HepG2 (cell line): ENCODE measurements around the gene MIDN. TPM values are rescaled to one million over a fixed set of nuclear protein-coding genes. Genes with fewer than 3 reads are reported as not detected.

ENCODE experiments used
- ATAC-seq: fragments of 200-7000 bp; cut with Tn5 transposase; 3 replicates; pipeline ENCODE4 v1.9.1; 2020; ENCODE audit warnings: mild to moderate bottlenecking, moderate library complexity
- BruUV-seq: library from RNA; stranded (reverse); fragments of 400-500 nt; replicated peaks from 2 replicates; lab custom pipeline; 2021; lab: Mats Ljungman, UMichigan
- CTCF ChIA-PET: fragments of 300-600 bp; formaldehyde crosslinking; extraction: SDS; loops from one replicate; lab custom pipeline; 2021; ENCODE audit warnings: low total read pairs, inconsistent platforms, low intra/inter-chr PET ratio; lab: Yijun Ruan, JAX
- POLR2A ChIA-PET: fragments of 350-600 bp; sonication (Branson Sonifier 250); formaldehyde crosslinking; loops from one replicate; lab custom pipeline; 2020; ENCODE audit warnings: antibody characterized with exemption, inconsistent platforms; lab: Yijun Ruan, JAX
- DNase-seq: peaks from one replicate; pipeline ENCODE4 v3.0.0-alpha.2; 2015; ENCODE audit warnings: low spot score
- FAIRE-seq: peaks from 3 replicates; lab custom pipeline; 2011; peaks lifted over from hg19 to GRCh38; lab: Jason Lieb, UNC
- H2AFZ ChIP-seq: one replicate; pipeline ENCODE4 v1.6.1; 2011; ENCODE audit warnings: low read length, inconsistent platforms
- H3K27ac ChIP-seq: fragments of 300-600 bp; 3 replicates; pipeline ENCODE4 v1.8.0; 2011; ENCODE audit warnings: mixed run types, mild to moderate bottlenecking, mixed read lengths, low read length, inconsistent platforms; ENCODE audit not compliant: insufficient read depth; ENCODE audit errors: extremely low read length
- H3K27me3 ChIP-seq, 2 experiments: fragments of 200-600 bp in 1 of 2; 2 replicates in 1 of 2; 3 replicates in 1 of 2; pipeline versions ENCODE4 v1.6.0 to v1.8.0; 2011; ENCODE audit warnings: low read length in 2 of 2, mild to moderate bottlenecking in 2 of 2, moderate library complexity in 2 of 2, inconsistent platforms in 1 of 2; ENCODE audit not compliant: insufficient read depth in 2 of 2, control insufficient read depth in 1 of 2
- H3K36me3 ChIP-seq, 2 experiments: fragments of 200-600 bp in 1 of 2; replicated peaks in 1 of 2; 2 replicates in 1 of 2; 3 replicates in 1 of 2; pipeline versions ENCODE4 v1.5.1 to v1.8.0; 2011; ENCODE audit warnings: low read length in 2 of 2, inconsistent platforms in 1 of 2; ENCODE audit not compliant: insufficient read depth in 2 of 2, control insufficient read depth in 1 of 2
- H3K4me1 ChIP-seq: 2 replicates; pipeline ENCODE4 v1.5.1; 2012; ENCODE audit warnings: low read length, inconsistent platforms; ENCODE audit not compliant: insufficient read depth
- H3K4me2 ChIP-seq: 2 replicates; pipeline ENCODE4 v1.6.0; 2011; ENCODE audit warnings: low read depth, low read length, inconsistent platforms
- H3K4me3 ChIP-seq, 3 experiments: fragments of 200-600 bp in 1 of 3; sonication (generic), shearing (Covaris generic) in 1 of 3; replicated peaks in 1 of 3; 2 replicates each; pipeline ENCODE4 v1.5.1; 2011 to 2016; ENCODE audit warnings: low read length in 3 of 3, inconsistent platforms in 2 of 3, low read depth in 2 of 3, mild to moderate bottlenecking in 2 of 3, control low read depth in 1 of 3, mixed read lengths in 1 of 3; ENCODE audit not compliant: insufficient read depth in 1 of 3
- H3K79me2 ChIP-seq: one replicate; pipeline ENCODE4 v1.6.1; 2011; ENCODE audit warnings: low read length, inconsistent platforms; ENCODE audit not compliant: insufficient read depth
- H3K9ac ChIP-seq: 2 replicates; pipeline ENCODE4 v1.6.0; 2011; ENCODE audit warnings: mild to moderate bottlenecking, low read depth, low read length, inconsistent platforms; ENCODE audit not compliant: insufficient read depth
- H3K9me3 ChIP-seq: 2 replicates; pipeline ENCODE4 v1.5.1; 2012; ENCODE audit warnings: mild to moderate bottlenecking, low read length
- H4K20me1 ChIP-seq: 2 replicates; pipeline ENCODE4 v1.6.0; 2011; ENCODE audit warnings: inconsistent platforms, mild to moderate bottlenecking, low read length, moderate library complexity; ENCODE audit not compliant: insufficient read depth
- CHD4 ChIP-seq: fragments of 200-600 bp; sonication (generic); IDR thresholded peaks from 2 replicates; pipeline ENCODE4 v1.7.0; 2017; ENCODE audit warnings: mild to moderate bottlenecking, low read length, borderline replicate concordance
- FOXK2 ChIP-seq: fragments of 450-650 bp; IDR thresholded peaks from 2 replicates; pipeline ENCODE4 v1.6.1; 2016
- KDM5A ChIP-seq: fragments of 200-600 bp; sonication (generic); IDR thresholded peaks from 2 replicates; pipeline ENCODE4 v1.7.0; 2018; ENCODE audit warnings: antibody characterized with exemption, mild to moderate bottlenecking, low read length, borderline replicate concordance
- MEF2D ChIP-seq: sonication (generic); formaldehyde crosslinking; IDR thresholded peaks from 2 replicates; pipeline ENCODE4 v1.5.1; 2020; ENCODE audit warnings: mild to moderate bottlenecking, missing genetic modification reagents
- POLR2A ChIP-seq, 2 experiments: IDR thresholded peaks; 2 replicates each; pipeline ENCODE4 v1.6.1; 2011; ENCODE audit warnings: low read depth in 2 of 2, low read length in 2 of 2, mild to moderate bottlenecking in 1 of 2, moderate library complexity in 1 of 2; ENCODE audit not compliant: insufficient read depth in 1 of 2
- PRPF4 ChIP-seq: fragments of 200-400 bp; formaldehyde crosslinking; IDR thresholded peaks from 2 replicates; pipeline ENCODE4 v1.6.1; 2016; ENCODE audit warnings: low read length, low read depth; ENCODE audit not compliant: poor library complexity, severe bottlenecking
- RBFOX2 ChIP-seq: fragments of 200-400 bp; formaldehyde crosslinking; IDR thresholded peaks from 2 replicates; pipeline ENCODE4 v1.6.1; 2017; ENCODE audit warnings: low read depth, mild to moderate bottlenecking, low read length
- STAG1 ChIP-seq: sonication (generic); formaldehyde crosslinking; IDR thresholded peaks from 2 replicates; pipeline ENCODE4 v1.4.0; 2020; ENCODE audit warnings: missing genetic modification reagents
- TGIF2 ChIP-seq: IDR thresholded peaks from 2 replicates; pipeline ENCODE4 v1.6.1; 2016; ENCODE audit warnings: control low read depth, missing compliant biosample characterization
- ZC3H13 ChIP-seq: sonication (generic); formaldehyde crosslinking; IDR thresholded peaks from 2 replicates; pipeline ENCODE4 v1.8.1; 2023; ENCODE audit warnings: mild to moderate bottlenecking, missing genetic modification reagents, moderate library complexity
- ZFP36L2 ChIP-seq: sonication (generic); formaldehyde crosslinking; IDR thresholded peaks from 2 replicates; pipeline ENCODE4 v1.4.0; 2020; ENCODE audit warnings: missing genetic modification reagents
- ZFP90 ChIP-seq: sonication (generic); formaldehyde crosslinking; IDR thresholded peaks from 2 replicates; pipeline ENCODE4 v1.8.0; 2022; ENCODE audit warnings: missing genetic modification reagents, mild to moderate bottlenecking, inconsistent platforms, borderline replicate concordance
- ZNF577 ChIP-seq: sonication (generic); formaldehyde crosslinking; IDR thresholded peaks from 2 replicates; pipeline ENCODE4 v1.4.0; 2020; ENCODE audit warnings: mild to moderate bottlenecking, low read depth, missing genetic modification reagents, borderline replicate concordance
- ZNF740 ChIP-seq: sonication (generic); formaldehyde crosslinking; IDR thresholded peaks from 2 replicates; pipeline ENCODE4 v1.4.0; 2020; ENCODE audit warnings: missing genetic modification reagents
- whole genome bisulfite sequencing: methylation state at CpG from one replicate; pipeline ENCODE4 v1.1.6; 2017; ENCODE audit warnings: low lambda C conversion rate; 5-methylcytosine and 5-hydroxymethylcytosine counted together
- in situ Hi-C: cut with HindIII; loops from 2 replicates; pipeline ENCODE4 v1.10.0; 2017; ENCODE audit warnings: low pct_unique_long_range_greater_than_20kb; ENCODE audit not compliant: extremely low pct_ligation_motif_present
- intact Hi-C: fragments of 100-400 bp; cut with micrococcal nuclease; formaldehyde crosslinking; loops from one replicate; pipeline ENCODE4 v1.10.0; 2022; ENCODE audit not compliant: unreplicated experiment
- polyA plus RNA-seq, 8 experiments: library from polyadenylated mRNA; depleted of rRNA in 3 of 8; stranded (reverse) in 7 of 8; unstranded in 1 of 8; fragments of >200 nt; fragmentation: Illumina TruSeq in 4 of 8; extraction: Trizol in 4 of 8; gene quantifications; 2 replicates each; pipeline versions ENCODE4 v1.2.1 to v1.2.3, GENCODE V29; 2011 to 2016; ENCODE audit warnings: low read depth in 4 of 8, missing spikeins in 1 of 8, mixed read lengths in 1 of 8; ENCODE audit not compliant: insufficient read depth in 1 of 8
- total RNA-seq, 5 experiments: library from RNA; depleted of rRNA; stranded (reverse); fragments of >200 nt; fragmentation: Illumina TruSeq; extraction: Trizol; gene quantifications; 2 replicates each; pipeline ENCODE4 v1.2.3, GENCODE V29; 2016; ENCODE audit warnings: low read depth in 1 of 5
- TF ChIP-seq, protein P1 (sequence below): sonication (generic); formaldehyde crosslinking; IDR thresholded peaks from 2 replicates; pipeline ENCODE4 v1.4.0; 2020; ENCODE audit warnings: missing genetic modification reagents
- TF ChIP-seq, protein P2 (sequence below): sonication (generic); formaldehyde crosslinking; IDR thresholded peaks from 2 replicates; pipeline ENCODE4 v1.8.1; 2022; ENCODE audit warnings: low read depth, mild to moderate bottlenecking, missing genetic modification reagents

MIDN gene
- total and polyA plus RNA-seq, 2 of the 13 experiments (the other 11 are each of a cell fraction or from before 2014, with no cell fraction given): 8.4 to 18.0 TPM

- CTCF ChIA-PET: no interaction called here
- Histone ChIP-seq H3K27ac (no peak overlapping the region), H3K36me3 (peaks cover 9 to 14% of the 10 kb centered on the region in 2 experiments; a peak in 3 of 5 replicates), H3K4me2 (no peak overlapping the region), H3K4me1 (peaks cover 17% of the 10 kb centered on the region), H4K20me1 (no peaks in the 10 kb centered on the region), H3K4me3 (no peak overlapping the region), H3K79me2 (no peaks in the 10 kb centered on the region), H2AFZ (no peak overlapping the region), H3K9ac (no peak overlapping the region), H3K9me3 (no peaks in the 10 kb centered on the region), H3K27me3 (no peaks in the 10 kb centered on the region)
- DNase-seq (no peak), ATAC-seq (no peak), FAIRE-seq (no peak)
- BruUV-seq: no TSS peak
- TF ChIP-seq, protein P1, sequence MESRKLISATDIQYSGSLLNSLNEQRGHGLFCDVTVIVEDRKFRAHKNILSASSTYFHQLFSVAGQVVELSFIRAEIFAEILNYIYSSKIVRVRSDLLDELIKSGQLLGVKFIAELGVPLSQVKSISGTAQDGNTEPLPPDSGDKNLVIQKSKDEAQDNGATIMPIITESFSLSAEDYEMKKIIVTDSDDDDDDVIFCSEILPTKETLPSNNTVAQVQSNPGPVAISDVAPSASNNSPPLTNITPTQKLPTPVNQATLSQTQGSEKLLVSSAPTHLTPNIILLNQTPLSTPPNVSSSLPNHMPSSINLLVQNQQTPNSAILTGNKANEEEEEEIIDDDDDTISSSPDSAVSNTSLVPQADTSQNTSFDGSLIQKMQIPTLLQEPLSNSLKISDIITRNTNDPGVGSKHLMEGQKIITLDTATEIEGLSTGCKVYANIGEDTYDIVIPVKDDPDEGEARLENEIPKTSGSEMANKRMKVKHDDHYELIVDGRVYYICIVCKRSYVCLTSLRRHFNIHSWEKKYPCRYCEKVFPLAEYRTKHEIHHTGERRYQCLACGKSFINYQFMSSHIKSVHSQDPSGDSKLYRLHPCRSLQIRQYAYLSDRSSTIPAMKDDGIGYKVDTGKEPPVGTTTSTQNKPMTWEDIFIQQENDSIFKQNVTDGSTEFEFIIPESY (CRISPR knock-in tag): peak; percentile 42; the same call in 1 of the 2 replicates
- no peak for TF ChIP-seq TGIF2 (CRISPR knock-in tag)
- no peak for TF ChIP-seq ZFP90 (CRISPR knock-in tag)
- no peak for TF ChIP-seq MEF2D (CRISPR knock-in tag)
- peak in 1 of 2 experiments; percentile 33; a peak in 1 of 4 replicates for TF ChIP-seq POLR2A (IDR thresholded peaks at IDR 0.05; ENCODE audit: insufficient read depth in 1 of 2, low read depth in 2 of 2, low read length in 2 of 2)
- no peak for TF ChIP-seq ZFP36L2 (CRISPR knock-in tag)
- TF ChIP-seq RBFOX2: peak; percentile 22; the same call in 1 of the 2 replicates
- TF ChIP-seq KDM5A: no peak
- no peak for TF ChIP-seq ZNF577 (CRISPR knock-in tag)
- TF ChIP-seq PRPF4: no peak
- TF ChIP-seq STAG1 (CRISPR knock-in tag): no peak
- TF ChIP-seq ZC3H13 (CRISPR knock-in tag): peak; percentile 30; the same call in 1 of the 2 replicates
- TF ChIP-seq, protein P2, sequence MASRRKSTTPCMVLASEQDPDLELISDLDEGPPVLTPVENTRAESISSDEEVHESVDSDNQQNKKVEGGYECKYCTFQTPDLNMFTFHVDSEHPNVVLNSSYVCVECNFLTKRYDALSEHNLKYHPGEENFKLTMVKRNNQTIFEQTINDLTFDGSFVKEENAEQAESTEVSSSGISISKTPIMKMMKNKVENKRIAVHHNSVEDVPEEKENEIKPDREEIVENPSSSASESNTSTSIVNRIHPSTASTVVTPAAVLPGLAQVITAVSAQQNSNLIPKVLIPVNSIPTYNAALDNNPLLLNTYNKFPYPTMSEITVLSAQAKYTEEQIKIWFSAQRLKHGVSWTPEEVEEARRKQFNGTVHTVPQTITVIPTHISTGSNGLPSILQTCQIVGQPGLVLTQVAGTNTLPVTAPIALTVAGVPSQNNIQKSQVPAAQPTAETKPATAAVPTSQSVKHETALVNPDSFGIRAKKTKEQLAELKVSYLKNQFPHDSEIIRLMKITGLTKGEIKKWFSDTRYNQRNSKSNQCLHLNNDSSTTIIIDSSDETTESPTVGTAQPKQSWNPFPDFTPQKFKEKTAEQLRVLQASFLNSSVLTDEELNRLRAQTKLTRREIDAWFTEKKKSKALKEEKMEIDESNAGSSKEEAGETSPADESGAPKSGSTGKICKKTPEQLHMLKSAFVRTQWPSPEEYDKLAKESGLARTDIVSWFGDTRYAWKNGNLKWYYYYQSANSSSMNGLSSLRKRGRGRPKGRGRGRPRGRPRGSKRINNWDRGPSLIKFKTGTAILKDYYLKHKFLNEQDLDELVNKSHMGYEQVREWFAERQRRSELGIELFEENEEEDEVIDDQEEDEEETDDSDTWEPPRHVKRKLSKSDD: 0 out of 2 replicates have a peak, but pooled peaks have one; percentile 46
- TF ChIP-seq CHD4: no peak
- TF ChIP-seq FOXK2: no peak
- TF ChIP-seq ZNF740 (CRISPR knock-in tag): no peak
- in situ Hi-C loops (no loop called here), intact Hi-C loops (no loop called here)
- 96% methylated on average over 41 of the region's 56 CpGs for WGBS
- POLR2A ChIA-PET: no interaction called here
Measured at GRCh38 chr19:1227304-1228054, 20.9 kb upstream of the MIDN start.
